ENCODE data around the gene PKIG. TPM values are rescaled to one million over a fixed set of nuclear protein-coding genes. Genes with fewer than 3 reads are reported as not detected.
A peak's percentile ranks its signal among the peaks of the same experiment; 100 is the strongest.
"Not testable (repeated sequence)": the region's sequence is repeated elsewhere in the genome, so short reads cannot be mapped to it uniquely, and the experiment has no call there.

PKIG gene
- polyA plus RNA-seq, 3 donors, result 0.67 to 1.4 (median 0.84) TPM

DNA sequence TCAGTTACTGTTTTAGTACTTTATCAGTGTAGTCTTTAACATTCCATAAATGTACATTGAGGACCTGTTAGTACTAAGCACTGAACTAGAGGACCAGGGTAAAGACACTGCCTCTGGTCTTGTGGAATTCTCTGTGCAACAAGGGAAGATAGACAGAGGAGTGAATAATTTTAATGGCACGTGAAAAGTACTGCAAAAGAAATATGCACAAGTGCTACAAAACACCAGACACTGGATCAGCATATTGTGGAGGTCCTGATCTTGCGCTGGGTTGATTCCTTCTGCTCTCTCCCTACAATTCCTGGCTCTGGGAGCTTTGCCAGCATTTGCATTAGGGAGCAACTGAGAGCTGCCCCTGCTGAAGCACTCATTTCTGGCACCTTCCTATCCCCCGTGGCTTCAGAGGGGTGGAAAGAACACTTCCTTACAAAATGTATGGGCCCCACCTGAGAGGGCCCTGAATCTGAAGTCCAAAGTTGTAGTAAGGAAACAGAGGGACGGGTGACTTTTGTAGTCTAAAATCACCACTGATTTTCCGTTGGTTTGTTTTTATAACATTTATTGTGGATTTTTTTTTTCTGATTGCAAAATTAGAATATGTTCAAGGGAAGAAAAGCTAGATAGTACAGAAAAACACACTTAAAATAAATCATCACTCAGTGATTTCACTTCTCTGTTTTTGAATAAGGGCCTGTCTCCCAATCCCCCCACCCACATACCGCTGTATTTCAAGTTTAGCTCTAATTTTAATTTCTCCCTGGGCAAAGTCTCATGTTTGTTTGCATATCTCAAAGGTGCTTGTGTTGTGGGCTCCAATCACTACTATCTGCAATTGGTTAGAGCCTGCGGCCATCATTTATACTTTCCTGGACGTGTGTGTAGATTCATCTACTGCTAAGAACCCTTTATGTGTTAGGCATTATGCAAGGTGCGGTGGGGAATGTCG lies 4.9 kb downstream of the PKIG start:
- Histone ChIP-seq H4K20me1 (ENCODE audit: insufficient read depth, low read length) (no peaks in the 10 kb centered on the region), H3K4me1 (ENCODE audit: control insufficient read depth in 1 of 2, insufficient read depth in 2 of 2, low read length in 2 of 2) (peaks cover 26% of the 10 kb centered on the region in 2 donors), H3K9ac (ENCODE audit: insufficient read depth, low read length, poor library complexity, severe bottlenecking) (no peak overlapping the region), H3K36me3 (replicated peaks in 1 of 2; ENCODE audit: control insufficient read depth in 1 of 2, insufficient read depth in 2 of 2, low read length in 2 of 2) (no peaks in the 10 kb centered on the region), H2AFZ (ENCODE audit: insufficient read depth, low read depth, low read length, poor library complexity, severe bottlenecking) (no peak overlapping the region), H3K27ac (ENCODE audit: low read depth in 1 of 2, low read length in 2 of 2) (no peak overlapping the region), H3K4me3 (replicated peaks in 1 of 3; ENCODE audit: low read depth in 2 of 3, low read length in 3 of 3) (no peak overlapping the region), H3K27me3 (ENCODE audit: control insufficient read depth in 2 of 2, insufficient read depth in 2 of 2, low read length in 2 of 2) (no peaks in the 10 kb centered on the region), H3K4me2 (replicated peaks; ENCODE audit: extremely low read depth, low read length, poor library complexity, severe bottlenecking) (no peak overlapping the region), H3K9me3 (replicated peaks in 1 of 2; ENCODE audit: control insufficient read depth in 1 of 2, insufficient read depth in 1 of 2, low read length in 2 of 2) (no peaks in the 10 kb centered on the region), H3K79me2 (ENCODE audit: insufficient read depth, low read length) (no peaks in the 10 kb centered on the region)
- intact Hi-C loops (cut with micrococcal nuclease), result no loop called here
- peaks cover 40% of the 10 kb centered on the region for H3K4me1 Mint-ChIP-seq
- H3K4me3 Mint-ChIP-seq, result no peak overlapping the region
- TF ChIP-seq, protein P1, sequence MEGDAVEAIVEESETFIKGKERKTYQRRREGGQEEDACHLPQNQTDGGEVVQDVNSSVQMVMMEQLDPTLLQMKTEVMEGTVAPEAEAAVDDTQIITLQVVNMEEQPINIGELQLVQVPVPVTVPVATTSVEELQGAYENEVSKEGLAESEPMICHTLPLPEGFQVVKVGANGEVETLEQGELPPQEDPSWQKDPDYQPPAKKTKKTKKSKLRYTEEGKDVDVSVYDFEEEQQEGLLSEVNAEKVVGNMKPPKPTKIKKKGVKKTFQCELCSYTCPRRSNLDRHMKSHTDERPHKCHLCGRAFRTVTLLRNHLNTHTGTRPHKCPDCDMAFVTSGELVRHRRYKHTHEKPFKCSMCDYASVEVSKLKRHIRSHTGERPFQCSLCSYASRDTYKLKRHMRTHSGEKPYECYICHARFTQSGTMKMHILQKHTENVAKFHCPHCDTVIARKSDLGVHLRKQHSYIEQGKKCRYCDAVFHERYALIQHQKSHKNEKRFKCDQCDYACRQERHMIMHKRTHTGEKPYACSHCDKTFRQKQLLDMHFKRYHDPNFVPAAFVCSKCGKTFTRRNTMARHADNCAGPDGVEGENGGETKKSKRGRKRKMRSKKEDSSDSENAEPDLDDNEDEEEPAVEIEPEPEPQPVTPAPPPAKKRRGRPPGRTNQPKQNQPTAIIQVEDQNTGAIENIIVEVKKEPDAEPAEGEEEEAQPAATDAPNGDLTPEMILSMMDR (IDR thresholded peaks at IDR 0.05), result no peak
- H3K36me3 Mint-ChIP-seq, result no peaks in the 10 kb centered on the region
- H3K27ac Mint-ChIP-seq, result peak overlapping the region in 2 of 7 donors; percentile 12 to 23
- 83% methylated on average over 3 of the region's 10 CpGs for WGBS (ENCODE audit: insufficient coverage)
- H3K27me3 Mint-ChIP-seq (ENCODE audit: low read depth in 3 of 3), result peaks cover 0 to 2% (median 0%) of the 10 kb centered on the region in 3 donors
- DNase-seq, result no peak
- no peaks in the 10 kb centered on the region for H3K9me3 Mint-ChIP-seq

DNA sequence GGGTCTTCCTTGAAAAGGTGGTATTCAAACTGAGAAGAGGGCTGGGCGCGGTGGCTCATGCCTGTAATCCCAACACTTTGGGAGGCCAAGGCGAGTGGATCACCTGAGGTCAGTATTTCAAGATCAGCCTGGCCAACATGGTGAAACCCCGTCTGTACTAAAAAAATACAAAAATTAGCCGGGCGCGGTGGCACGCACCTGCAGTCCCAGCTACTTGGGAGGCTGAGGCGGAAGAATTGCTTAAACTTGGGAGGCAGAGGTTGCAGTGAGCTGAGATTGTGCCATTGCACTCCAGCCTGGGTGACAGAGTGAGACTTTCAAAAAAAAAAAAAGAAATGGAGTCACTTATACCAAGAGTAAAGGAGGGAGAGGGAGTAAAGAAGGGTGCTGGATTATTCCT lies 5.9 kb downstream of the PKIG start:
- H3K4me1 Mint-ChIP-seq, result peaks cover 38% of the 10 kb centered on the region
- H3K27ac Mint-ChIP-seq, result peak overlapping the region in 1 of 7 donors; percentile 57
- H4K20me1 ChIP-seq (ENCODE audit: insufficient read depth, low read length); H3K79me2 ChIP-seq (ENCODE audit: insufficient read depth, low read length); H3K27ac ChIP-seq (ENCODE audit: low read depth in 1 of 2, low read length in 2 of 2); DNase-seq; intact Hi-C loops (cut with micrococcal nuclease); H3K27me3 ChIP-seq (ENCODE audit: control insufficient read depth in 2 of 2, insufficient read depth in 2 of 2, low read length in 2 of 2); H3K27me3 Mint-ChIP-seq (ENCODE audit: low read depth in 3 of 3); H3K9me3 Mint-ChIP-seq; H3K4me3 ChIP-seq (replicated peaks in 1 of 3; ENCODE audit: low read depth in 2 of 3, low read length in 3 of 3); H3K4me3 Mint-ChIP-seq; H3K9me3 ChIP-seq (replicated peaks in 1 of 2; ENCODE audit: control insufficient read depth in 1 of 2, insufficient read depth in 1 of 2, low read length in 2 of 2); H3K36me3 Mint-ChIP-seq; H2AFZ ChIP-seq (ENCODE audit: insufficient read depth, low read depth, low read length, poor library complexity, severe bottlenecking); H3K36me3 ChIP-seq (replicated peaks in 1 of 2; ENCODE audit: control insufficient read depth in 1 of 2, insufficient read depth in 2 of 2, low read length in 2 of 2); H3K9ac ChIP-seq (ENCODE audit: insufficient read depth, low read length, poor library complexity, severe bottlenecking); H3K4me2 ChIP-seq (replicated peaks; ENCODE audit: extremely low read depth, low read length, poor library complexity, severe bottlenecking): not testable (repeated sequence)
- peaks cover 22 to 23% of the 10 kb centered on the region in 2 donors for H3K4me1 ChIP-seq (ENCODE audit: control insufficient read depth in 1 of 2, insufficient read depth in 2 of 2, low read length in 2 of 2)
- 100% methylated on average over 6 of the region's 9 CpGs for WGBS (ENCODE audit: insufficient coverage)
